Activated T-cell treated with anti-CD3 and anti-CD28 coated beads, Interleukin-2, amount 50 U/mL, for 1 hour (primary cell): ENCODE results near the gene GRIK4.
"Not testable (repeated sequence)": the region's sequence is repeated elsewhere in the genome, so short reads cannot be mapped to it uniquely, and the experiment has no call there.

Source experiments
- DNase-seq: peaks from one replicate; pipeline ENCODE4 v3.0.0-alpha.2; 2020

GRIK4 gene

DNA sequence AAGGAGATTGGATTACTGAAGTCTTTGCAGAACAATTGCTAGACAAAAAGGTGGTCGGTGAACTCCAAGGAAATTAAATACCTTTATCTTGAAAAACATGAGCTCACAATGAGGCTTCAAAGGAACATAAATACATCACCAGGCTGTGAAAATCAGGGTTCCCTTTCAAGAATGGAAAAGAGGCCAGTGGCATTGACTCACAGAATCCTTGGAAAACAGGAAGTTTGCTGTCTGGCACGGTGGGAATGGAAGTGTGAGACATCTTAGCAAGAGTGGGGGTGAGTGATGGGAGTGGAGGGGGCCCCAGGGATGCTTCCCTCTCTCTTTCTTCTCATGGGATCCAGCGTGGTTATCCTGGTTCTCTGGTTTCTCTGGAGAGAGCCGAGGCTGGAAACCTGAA is 463.4 kb downstream of the GRIK4 start:
- DNase-seq, result no peak

DNA sequence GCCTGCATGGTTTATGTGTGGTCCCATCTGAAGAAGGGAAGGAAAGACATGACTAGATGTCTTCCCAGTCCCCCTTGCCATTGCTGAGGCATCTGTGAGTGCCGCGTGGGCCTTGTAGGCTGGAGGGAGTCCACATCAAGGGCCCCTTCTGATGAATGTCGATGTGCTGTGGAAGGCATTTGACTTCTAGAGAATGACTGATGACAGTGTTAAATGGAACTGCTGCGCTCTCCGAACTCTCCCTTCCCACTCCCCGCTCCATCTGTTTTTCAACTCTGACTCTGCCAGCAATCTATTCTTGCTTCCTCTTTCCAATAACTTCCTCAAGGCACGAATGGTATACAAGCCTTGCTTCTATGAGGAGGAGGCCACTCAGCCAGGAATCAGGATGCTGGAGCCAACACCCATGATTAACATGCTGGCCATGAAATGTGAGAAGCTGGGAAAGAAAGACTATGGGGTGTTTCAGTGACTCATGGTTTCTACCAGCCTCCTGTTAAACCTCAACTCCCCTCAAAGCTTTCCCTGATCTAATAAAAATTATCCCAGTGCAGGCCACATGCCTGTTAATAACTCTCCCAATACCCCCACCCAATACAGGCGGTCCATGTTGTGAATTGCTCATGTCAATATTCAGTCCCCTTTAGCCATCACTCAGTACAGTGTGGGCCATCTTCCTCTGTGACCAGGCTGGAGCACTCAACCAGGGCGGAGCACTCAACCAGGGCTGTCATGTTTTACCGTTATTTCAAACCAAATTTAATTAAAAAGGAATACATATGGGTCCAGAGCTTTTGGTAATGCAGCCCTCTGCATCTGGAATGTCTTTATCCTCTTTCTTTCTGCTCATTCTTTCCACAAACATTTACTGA is 466.0 kb downstream of the GRIK4 start:
- no peak for DNase-seq

DNA sequence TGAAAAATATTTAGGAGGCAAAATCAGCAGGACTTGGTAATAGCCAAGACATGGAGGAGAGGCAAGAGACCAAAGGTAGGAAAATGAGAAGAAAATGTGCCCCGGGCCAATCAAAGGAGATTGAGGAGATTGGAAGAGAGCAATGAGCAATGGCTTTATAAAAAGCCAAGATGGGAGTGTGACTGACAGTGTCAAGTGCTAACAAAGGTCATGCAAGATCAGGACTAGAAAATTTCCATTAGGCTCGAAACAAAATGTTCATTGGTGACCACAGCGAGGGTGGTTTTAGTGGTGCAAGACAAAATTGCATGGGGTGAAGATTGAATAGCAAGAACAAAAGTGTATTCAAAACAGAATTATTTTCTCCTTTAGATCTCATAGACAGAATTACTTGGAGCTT is 467.2 kb downstream of the GRIK4 start:
- DNase-seq, result no peak

DNA sequence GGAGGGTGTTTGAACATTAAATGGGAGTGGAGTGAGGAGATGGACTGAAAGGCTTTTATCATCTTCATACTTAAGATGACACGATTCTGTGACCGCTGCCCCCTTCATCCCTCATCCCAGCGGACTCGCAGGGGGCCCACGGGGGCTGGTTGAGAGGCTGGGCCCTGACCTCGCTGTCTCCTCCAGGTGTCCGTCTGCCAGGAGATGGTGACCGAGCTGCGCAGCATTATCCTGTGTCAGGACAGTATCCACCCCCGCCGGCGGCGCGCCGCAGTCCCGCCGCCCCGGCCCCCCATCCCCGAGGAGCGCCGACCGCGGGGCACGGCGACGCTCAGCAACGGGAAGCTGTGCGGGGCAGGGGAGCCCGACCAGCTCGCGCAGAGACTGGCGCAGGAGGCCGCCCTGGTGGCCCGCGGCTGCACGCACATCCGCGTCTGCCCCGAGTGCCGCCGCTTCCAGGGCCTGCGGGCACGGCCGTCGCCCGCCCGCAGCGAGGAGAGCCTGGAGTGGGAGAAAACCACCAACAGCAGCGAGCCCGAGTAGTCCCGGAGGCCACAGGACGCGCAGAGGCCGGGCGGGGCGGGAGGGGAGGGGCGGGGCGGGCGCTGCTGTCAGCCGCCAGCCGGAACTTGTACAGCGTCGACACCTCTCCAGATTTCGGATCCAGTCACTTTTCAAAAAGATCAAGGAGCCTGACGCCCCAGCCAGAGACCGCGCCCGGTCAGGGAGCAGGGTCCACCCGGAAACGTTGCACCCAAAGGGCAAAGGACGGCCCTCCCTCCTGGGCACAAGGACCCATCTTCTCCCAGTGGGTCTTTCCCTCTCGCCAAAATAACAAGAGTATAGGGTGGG is 474.4 kb downstream of the GRIK4 start:
- peak; percentile 53 for DNase-seq

DNA sequence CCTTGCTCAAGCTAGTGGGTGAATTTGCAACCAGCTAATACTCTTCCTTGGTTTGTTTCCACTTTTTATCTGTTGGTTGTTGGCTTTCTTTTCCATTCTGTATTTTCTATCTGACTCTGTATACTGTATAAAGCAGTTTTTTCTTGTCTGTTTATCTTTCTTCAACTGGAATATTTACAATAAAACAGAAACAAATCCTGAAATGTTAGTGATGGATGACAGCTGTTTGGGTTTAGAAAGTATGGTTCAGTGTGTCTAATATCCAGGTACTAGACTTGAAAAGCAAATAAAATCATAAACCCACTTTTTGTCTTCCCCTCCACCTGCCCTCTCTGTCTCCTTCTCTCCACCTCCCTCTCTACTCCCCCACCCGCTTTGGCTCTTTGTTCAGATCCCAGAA is 477.1 kb downstream of the GRIK4 start:
- no peak for DNase-seq

DNA sequence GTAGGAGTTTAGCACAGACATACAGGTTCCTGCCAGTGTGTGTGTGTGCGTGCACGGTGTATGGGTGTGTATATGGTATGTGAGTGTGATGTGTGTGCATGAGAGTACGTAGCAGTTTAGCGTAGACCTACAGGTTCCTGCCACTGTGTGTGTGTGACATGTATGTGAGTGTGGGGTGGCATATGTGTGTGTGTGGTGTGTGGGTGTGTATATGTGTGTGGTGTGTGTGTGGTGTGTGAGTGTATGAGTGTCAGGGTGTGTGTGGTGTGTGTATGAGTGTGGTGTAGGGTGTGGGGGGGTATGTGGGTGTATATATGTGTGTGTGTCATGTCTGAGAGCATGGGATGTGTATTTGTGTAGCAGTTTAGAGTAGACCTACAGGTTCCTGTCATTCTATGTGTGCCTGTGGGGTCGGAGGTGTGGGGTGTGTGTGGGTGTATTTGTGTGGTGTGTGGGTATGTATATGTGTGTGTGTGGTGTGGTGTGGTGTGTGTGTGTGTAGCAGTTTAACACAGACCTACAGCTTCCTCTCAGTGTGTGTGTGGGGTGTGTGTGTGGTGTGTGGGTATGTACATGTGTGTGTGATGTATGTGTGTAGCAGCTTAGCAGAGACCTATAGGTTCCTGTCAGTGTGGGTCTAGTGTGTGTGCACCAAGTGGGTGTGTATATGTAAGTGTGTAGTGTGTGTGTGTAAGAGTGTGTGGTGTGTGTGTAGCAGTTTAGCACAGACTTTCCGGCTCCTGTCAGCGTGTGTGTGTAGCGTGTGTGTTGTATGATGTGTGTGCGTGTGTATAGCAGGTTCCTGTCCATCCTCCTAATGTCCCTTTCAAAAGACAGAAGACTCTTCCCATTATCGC is 480.5 kb downstream of the GRIK4 start:
- no peak for DNase-seq

DNA sequence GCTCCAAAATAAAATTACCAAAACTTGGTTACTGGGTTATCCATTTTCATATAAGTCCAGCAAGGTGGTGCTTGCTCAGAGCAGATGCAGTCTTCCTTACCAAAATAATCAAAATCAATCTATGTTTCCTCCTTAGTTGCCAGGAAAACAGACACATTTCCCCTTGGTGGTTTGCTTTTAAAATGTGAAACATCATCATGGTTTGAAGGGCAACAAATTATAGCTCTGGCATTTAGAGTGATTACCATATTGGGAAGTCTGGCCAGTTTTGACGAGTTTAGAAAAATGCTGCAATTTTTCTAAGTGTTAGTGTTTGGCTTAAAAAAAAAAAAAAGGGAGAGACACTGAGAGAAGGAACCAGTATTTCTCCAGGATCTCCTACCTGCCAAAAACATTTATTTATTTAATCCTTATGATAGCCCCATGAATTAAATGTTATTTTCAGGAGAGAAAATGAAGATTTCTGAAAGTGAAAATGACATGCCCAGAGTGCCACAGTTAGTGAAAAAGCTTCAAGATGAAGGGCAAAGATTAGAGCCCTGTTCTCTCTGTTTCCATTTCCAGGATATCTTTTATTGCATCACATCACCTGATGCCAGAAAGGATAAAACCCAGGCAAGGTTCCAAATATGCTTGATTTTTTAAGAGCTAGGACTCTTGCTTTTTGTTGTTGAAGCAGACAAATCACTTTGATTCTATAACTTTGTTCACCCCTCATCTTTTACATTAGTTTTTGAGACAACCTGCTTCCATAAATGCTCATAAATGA is 482.7 kb downstream of the GRIK4 start:
- DNase-seq, result no peak

DNA sequence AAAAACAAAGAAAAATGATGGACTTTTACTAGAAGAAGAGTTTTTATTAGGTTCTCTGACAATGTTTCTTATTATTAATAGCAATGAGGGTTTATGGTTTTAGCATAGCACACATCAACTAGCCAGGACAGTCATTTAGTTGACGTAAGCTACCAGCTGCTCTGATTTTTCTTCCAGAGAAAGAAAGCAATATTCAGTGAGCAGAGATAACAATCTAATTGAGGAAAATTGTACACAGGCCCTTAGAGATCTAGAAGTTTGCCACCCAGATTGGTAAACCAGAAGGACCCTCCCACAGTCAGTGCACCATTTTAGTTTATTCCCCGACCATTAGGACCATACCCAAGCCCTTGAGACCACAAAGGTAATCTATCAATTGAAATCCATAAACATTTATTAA is 483.6 kb downstream of the GRIK4 start:
- no peak for DNase-seq

DNA sequence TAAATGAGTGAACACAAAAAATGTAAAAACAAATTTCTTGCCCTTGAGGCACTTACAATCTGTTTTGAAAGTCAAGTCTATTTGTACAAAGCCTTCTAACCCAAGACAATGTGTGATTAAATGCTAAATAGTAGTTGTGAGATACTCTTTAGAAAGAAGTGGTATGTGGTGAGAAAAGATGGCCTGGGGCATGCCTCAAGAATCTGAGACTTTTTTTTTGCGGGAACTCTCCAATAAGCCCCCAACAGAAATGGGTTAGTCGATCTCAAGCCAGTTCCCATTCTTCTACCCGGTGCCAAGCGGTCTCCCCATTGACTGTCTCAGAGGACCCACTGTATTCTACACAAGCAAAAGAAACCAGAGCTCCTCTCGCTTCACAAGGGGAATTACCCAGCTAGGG is 485.4 kb downstream of the GRIK4 start:
- DNase-seq, result no peak

DNA sequence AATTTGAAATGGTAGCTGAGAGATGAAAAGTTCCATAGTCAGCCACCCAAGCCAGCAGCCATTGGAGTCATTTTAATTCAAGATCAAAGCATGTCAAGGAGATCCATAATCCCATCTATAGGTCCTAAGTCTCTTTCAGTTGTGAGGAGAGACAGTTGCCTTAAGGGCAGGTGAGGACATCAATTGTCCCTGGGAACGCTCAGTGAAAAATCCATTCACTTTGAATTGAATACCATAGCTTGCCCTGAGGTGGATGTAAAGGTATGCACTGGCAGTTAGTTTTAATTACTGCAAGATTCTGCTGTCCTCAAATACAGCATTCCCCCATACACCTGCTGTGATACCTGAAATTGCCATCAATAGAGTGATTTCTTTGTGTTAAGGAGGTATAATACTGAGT is 487.0 kb downstream of the GRIK4 start:
- DNase-seq, result no peak

DNA sequence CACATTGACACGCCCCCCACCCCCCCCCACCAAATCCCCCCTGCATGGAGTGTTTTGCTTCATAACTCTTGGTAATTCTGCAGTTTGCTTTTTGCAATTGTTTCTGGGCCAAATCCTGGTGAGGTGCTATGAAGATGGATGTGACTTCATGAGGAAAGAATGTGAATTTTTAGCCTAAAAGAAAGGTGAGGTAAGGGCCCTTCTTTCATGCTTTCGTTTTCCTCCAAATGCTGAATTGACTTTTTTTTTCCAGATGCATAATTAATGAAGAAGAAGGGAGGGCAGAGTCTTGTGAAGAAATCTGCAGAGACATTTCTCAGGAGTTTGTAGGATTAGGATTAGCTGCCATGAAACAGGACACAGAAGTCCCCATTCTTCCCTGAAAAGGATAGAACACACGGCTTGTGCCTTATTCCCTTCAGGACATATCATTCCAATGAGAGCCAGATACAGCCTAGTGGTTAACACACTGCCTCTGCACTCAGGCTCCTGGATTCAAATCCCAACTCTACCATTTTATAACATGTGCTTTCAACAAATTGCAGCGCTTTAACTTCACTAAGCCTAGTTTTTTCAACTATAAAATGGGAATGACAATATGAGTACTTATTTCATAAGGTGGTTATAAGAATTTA is 492.8 kb downstream of the GRIK4 start:
- DNase-seq, result no peak

DNA sequence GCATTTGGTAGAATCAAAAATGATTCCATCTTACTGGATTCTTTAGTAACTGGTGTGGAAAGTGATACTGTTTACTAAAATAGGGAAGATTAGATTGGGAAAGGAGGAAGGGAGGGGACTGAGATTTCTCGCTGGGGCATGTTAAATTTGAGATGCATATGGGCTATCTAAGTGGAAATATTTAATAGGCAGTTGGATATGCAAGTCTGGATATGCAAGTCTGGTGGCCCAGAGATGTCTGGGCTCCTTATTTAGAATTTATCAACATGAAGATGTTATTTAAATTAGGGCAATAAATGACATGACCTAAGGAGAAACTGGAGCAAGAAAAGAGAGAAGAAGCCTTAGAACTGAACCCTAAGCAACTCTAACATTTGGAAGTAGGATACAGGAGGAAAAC is 495.4 kb downstream of the GRIK4 start:
- DNase-seq, result no peak

DNA sequence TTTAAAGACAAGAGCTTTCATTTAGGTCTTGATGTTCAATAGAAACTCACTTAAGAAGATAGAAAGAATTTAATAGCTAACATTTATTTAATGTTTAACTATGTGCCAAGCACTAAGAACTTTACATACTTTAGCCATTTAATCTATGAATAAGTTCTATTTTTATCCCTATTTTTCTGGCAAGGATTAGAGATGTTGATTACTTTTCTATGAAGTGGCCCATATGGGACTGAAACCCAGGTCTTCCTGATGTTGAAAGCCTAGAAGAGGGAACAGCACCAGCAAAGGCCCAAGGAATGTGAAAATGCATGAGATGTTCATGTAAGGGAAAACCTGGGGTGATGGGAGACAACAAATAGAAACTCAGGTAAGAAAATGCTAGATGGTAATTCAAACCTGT is 497.0 kb downstream of the GRIK4 start:
- DNase-seq, result no peak

DNA sequence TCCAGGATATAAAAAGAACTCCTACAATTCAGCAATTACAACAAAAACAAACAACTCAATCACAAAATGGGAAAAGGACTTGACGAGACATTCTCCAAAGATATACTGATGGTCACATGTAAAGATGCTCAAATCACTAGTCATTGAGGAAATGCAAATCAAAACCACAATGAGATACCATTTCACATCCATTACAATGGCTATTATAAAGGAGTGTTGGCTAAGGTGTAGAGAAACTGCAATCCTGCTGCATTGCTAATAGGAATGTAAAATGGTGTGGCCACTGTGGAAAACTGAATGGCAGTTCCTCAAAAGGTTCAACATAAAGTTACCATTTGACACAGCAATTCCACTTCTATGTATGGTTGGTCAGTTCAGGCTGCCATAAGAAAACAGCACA is 500.5 kb downstream of the GRIK4 start:
- no peak for DNase-seq

DNA sequence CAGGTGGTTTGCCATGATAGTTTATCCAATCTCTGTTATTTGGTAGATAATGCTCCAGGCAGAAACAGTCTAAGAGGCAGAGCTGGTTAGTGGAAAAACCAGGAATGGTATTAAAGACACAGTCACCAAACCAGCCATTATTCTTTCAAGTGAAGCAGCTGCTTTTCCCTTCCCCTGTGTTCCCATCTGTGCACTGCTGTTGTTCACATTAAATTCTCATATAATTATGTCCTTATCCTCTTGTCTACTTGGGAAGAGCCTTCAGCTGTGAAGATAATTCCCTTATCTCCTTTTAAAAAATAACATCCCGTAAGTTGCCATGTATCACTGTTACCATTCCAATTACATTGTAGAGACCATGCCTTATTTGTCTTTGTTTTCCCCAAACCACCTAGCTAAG is 507.2 kb downstream of the GRIK4 start:
- no peak for DNase-seq

DNA sequence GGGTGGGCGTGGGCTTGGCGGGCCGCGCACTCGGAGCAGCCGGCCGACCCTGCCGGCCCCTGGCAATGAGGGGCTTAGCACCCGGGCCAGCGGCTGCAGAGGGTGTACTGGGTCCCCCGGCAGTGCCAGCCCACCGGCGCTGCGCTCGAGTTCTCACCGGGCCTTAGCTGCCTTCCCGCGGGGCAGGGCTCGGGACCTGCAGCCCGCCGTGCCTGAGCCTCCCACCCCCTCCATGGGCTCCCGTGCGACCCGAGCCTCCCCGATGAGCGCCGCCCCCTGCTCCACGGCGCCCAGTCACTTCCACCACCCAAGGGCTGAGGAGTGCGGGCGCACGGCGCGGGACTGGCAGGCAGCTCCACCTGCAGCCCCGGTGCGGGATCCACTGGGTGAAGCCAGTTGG is 510.2 kb downstream of the GRIK4 start:
- not testable (repeated sequence) for DNase-seq

DNA sequence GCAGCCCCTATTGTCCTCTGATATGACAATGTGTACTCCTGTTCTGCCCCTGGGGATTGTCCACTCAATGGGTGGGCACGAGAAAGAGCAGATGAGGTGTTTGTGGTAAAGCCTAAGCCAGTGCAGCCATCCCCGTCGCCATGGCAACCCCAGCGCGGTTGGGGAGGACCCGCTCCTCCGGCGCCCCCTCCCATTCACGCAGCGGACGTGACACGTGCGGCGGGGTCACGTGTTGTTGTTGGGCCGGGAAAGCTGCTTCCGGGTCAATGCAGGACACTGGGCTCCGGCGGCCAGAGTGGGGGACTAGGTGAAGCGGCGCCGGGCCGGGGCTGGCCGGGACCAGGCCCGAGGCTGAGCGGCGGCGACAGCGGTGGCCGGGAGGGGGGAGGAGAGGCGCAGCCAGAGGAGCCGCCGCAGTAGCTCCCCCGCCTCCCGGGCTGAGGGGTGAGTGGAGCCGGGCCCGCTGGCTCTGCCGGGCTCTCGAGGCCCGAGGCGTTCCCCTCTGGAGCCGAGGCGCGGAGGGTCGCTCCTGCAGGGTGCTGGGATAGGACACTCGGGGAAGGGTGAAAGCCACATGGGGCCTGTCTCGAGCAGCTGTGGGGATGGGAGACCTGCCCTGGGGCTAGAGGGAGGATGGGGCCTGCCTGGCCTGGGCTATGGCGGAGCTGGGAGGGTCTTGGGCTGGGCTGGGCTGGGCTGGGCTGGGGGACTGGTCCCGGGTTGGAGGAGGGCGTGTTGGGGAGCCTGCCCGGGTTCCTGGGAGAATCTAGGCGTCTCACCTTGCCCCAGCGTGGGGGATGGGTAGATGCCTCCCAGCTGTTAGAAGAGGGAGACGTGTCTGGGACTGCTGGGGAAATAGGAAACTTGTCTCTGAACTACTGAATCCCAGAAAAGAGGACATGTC is 512.6 kb downstream of the GRIK4 start, which contains the start of gene TBCEL:
TBCEL (plus strand) TSS at position 255 of the 904 bp plus-strand sequence. CDS start 21,589 bp downstream, outside the sequence.
- DNase-seq, result peak; percentile 80

DNA sequence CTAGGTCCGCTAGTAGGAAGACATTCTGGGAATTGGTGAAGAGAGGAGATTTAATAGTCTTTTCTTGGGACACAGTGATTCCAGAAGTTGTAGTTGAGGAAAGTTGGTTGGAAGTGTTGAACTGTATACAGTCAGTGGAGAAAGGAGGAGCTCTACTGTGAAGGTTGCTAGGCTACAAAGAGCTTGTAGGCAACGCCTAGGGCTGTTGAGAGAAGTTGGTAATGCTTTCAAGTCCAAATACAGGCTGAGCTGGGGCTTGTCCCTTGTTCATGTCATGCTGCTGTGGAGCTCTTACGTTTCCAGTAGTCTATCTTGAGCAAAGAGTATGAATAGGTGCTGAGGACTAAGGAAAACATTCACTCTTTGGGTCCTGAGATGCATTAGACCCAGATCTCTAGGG is 513.4 kb downstream of the GRIK4 start:
- DNase-seq, result no peak

DNA sequence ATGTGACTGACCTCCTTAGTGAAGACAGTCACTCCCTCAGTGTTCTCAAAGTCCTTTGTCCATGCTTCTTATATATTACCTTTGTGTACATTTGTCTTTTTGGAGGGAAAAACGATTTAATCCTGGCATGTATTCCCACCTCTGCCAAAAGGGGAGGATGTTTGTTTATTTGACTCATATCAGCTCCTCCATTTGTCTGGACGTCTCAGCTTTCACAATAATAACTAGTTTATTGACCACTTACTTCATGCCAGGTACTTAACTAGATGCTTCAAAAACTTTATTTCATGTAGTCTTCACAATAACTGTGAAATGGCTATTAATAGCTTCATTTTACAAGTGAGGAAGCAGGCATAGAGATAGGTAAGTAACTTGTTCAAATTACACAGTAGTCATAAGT is 517.6 kb downstream of the GRIK4 start:
- DNase-seq, result no peak

DNA sequence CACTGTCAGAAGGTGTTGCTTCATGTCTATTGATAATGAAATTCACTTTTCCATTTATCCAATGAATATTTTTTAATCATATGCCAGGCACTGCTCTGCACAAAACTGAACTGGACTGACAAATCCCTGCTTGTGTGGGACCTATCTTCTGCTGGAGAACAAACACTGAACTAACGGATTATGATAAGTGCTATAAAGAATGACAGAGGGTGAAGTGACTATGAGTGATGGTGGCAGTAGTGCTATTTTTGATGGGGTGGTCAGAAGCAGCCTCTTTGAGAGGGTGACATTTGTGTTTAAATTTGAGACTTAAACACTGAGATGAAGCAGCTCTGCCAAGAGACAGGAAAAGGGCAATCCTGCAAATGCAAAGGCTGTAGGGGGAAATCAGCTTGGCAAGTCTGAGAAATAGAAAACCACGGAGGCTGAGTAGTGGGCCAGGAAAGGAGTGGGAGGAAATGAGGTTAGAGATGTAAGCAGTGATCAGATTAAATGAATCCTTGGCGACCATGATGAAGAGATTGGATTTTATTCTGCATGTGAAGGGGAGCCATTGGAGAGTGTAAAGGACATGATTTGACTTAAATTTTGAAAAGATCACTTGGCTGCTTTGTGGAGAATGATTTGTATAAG is 518.4 kb downstream of the GRIK4 start:
- no peak for DNase-seq
